Adrenal gland (tissue), 12 donors: ENCODE measurements around the gene SORT1. TPM values are rescaled to one million over a fixed set of nuclear protein-coding genes. Genes with fewer than 3 reads are reported as not detected.

Experiments used
- DNase-seq, 7 donors: peaks; one replicate each; pipeline ENCODE4 v3.0.0-alpha.2; 2019 to 2020
- H3K27ac ChIP-seq, 5 donors: fragments of 200-600 bp; sonication (generic) in 4 of 5; 1 replicate in 3 of 5; 2 replicates in 2 of 5; pipeline versions ENCODE4 v1.5.1 to v1.8.0; 2016 to 2020; ENCODE audit warnings: mild to moderate bottlenecking in 1 of 5
- H3K27me3 ChIP-seq: fragments of 200-600 bp; 2 replicates; pipeline ENCODE4 v1.8.0; 2021
- H3K36me3 ChIP-seq, 2 donors: fragments of 200-600 bp; replicated peaks in 1 of 2; 1 replicate in 1 of 2; 2 replicates in 1 of 2; pipeline versions ENCODE4 v1.5.1 to v1.8.0; 2018 to 2022
- H3K4me1 ChIP-seq, 2 donors: fragments of 200-600 bp; replicated peaks in 1 of 2; 1 replicate in 1 of 2; 2 replicates in 1 of 2; pipeline versions ENCODE4 v1.5.1 to v1.8.0; 2018 to 2021
- H3K4me3 ChIP-seq, 4 donors: fragments of 200-600 bp; sonication (generic) in 3 of 4; one replicate each; pipeline ENCODE4 v1.5.1; 2016 to 2018
- H3K9me3 ChIP-seq, 3 donors: fragments of 200-600 bp; sonication (generic) in 1 of 3; replicated peaks in 1 of 3; 1 replicate in 2 of 3; 2 replicates in 1 of 3; pipeline versions ENCODE4 v1.5.1 to v1.8.0; 2016 to 2021
- POLR2A ChIP-seq, 2 donors: fragments of 450-650 bp; IDR thresholded peaks; one replicate each; pipeline ENCODE4 v1.6.1; 2017; ENCODE audit warnings: antibody characterized with exemption in 2 of 2, mild to moderate bottlenecking in 2 of 2, moderate library complexity in 1 of 2
- WGBS, 4 donors: extraction: QIAGEN DNeasy Blood & Tissue Kit in 2 of 4; methylation state at CpG; one replicate each; pipeline versions ENCODE4 v1.1.5 to v1.1.7; 2013 to 2017; 5-methylcytosine and 5-hydroxymethylcytosine counted together
- intact Hi-C, 2 donors: fragments of 100-400 bp; cut with DNase I; formaldehyde crosslinking; loops; one replicate each; pipeline versions ENCODE4 v1.14.1 to v1.15.0; 2022 to 2023
- polyA plus RNA-seq, 3 donors: library from polyadenylated mRNA; stranded (reverse); fragments of 200-250 nt in 2 of 3; fragments of 350-450 nt in 1 of 3; fragmentation: Illumina TruSeq in 1 of 3; extraction: RNeasy Lipid Tissue Mini Kit (QIAGEN cat#74804) in 1 of 3; gene quantifications; one replicate each; pipeline ENCODE4 v1.2.3, GENCODE V29; 2013 to 2014
- total RNA-seq, 9 donors: library from RNA; depleted of rRNA in 4 of 9; stranded (reverse); fragments of >200 nt in 4 of 9; fragments of 120-200 nt in 1 of 9; fragmentation: NEBNext Ultra II Directional in 1 of 9; extraction: Animal tissue kit (Norgen Biotek cat#: 25700) in 1 of 9; gene quantifications; one replicate each; pipeline versions ENCODE4 v1.1.0 to v1.2.4, GENCODE V29; 2013 to 2023
- TF ChIP-seq, protein P1 (sequence below), 6 experiments: fragments of 450-650 bp in 4 of 6; fragments of 200-600 bp in 2 of 6; sonication (generic) in 1 of 6; IDR thresholded peaks; 1 replicate in 5 of 6; 2 replicates in 1 of 6; pipeline versions ENCODE4 v1.5.1 to v1.8.0; 2016 to 2021; ENCODE audit warnings: antibody characterized with exemption in 6 of 6, mild to moderate bottlenecking in 2 of 6, moderate library complexity in 1 of 6
- donor health status: healthy with polysubstance abuse.
- donor health status: Bipolar disorder and iron deficiency.
- donor health status: DM: yes; HTN: yes; CAD: no.
- donor health status: DM: no; HTN: no; CAD: no.
- donor health status: DM: no; HTN: no; CAD: no.
- donor health status: DM: yes; HTN: yes; CAD: no.

SORT1 gene
- total and polyA plus RNA-seq, 12 donors = 13.4 to 56.8 (median 37.5) TPM

DNA sequence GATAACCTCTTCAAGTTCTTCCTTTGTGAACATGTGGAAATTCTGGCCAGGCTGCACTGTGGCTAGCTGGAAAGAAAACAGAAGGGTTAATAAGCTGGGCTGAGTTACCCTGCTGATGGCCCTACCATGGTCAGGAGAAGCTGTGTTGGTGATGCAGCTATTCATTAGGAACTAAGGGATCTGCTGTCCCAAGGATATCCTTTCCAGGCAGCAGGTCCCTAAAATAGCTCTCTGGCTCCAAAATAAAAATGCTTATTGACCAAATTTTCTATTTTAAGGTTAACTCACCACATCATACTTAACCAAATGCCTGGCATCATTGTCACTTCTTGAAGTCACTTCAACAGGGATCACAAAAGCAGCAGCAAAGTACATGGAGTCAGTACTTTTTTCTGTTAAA is 4.3 kb upstream of the SORT1 start:
- no peak for DNase-seq
- H3K36me3 ChIP-seq = peaks cover 0 to 33% of the 10 kb centered on the region in 2 donors
- H3K4me3 ChIP-seq = no peak overlapping the region
- H3K9me3 ChIP-seq = no peaks in the 10 kb centered on the region
- intact Hi-C loops = loop anchor here in 1 of 2 donors (5.0 kb wide), 1 partner anchor 140 kb away; no protein-coding TSS in a partner anchor
- no peaks in the 10 kb centered on the region for H3K27me3 ChIP-seq
- TF ChIP-seq, protein P1, sequence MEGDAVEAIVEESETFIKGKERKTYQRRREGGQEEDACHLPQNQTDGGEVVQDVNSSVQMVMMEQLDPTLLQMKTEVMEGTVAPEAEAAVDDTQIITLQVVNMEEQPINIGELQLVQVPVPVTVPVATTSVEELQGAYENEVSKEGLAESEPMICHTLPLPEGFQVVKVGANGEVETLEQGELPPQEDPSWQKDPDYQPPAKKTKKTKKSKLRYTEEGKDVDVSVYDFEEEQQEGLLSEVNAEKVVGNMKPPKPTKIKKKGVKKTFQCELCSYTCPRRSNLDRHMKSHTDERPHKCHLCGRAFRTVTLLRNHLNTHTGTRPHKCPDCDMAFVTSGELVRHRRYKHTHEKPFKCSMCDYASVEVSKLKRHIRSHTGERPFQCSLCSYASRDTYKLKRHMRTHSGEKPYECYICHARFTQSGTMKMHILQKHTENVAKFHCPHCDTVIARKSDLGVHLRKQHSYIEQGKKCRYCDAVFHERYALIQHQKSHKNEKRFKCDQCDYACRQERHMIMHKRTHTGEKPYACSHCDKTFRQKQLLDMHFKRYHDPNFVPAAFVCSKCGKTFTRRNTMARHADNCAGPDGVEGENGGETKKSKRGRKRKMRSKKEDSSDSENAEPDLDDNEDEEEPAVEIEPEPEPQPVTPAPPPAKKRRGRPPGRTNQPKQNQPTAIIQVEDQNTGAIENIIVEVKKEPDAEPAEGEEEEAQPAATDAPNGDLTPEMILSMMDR (IDR thresholded peaks at IDR 0.05) = no peak
- no peak for TF ChIP-seq POLR2A (IDR thresholded peaks at IDR 0.05)
- no peak overlapping the region for H3K27ac ChIP-seq
- H3K4me1 ChIP-seq = peaks cover 0 to 15% of the 10 kb centered on the region in 2 donors

DNA sequence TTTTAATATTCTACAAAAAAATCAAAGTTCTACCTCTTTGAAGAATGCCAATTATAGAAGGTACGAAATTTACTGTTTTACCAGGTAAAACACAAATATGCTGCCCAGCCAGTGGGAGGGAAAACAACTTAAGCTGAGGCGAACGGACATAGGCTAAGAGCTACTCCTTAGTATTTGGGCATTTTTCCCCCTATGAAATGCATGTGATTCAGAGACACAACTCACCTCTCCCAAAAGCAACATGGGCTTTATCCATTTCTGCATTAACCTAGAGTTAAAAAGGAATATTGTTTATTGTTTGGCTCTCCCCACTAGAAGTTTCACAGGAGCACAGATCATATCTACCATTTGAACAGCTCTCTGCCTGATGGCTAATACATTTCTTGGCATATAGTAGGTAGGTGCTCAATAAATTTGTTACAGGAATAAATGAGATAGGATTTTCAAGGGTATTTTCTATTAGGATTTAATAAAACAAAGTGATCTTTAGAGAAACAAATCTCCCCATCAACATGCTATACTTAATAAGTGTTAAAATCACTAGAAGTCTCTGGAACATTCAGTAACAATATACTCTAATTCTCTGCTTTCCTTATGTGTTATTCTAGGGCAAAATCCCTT is 2.4 kb upstream of the SORT1 start:
- no peak for DNase-seq
- no peak overlapping the region for H3K27ac ChIP-seq
- peaks cover 0 to 34% of the 10 kb centered on the region in 2 donors for H3K4me1 ChIP-seq
- H3K27me3 ChIP-seq = no peaks in the 10 kb centered on the region
- no peak overlapping the region for H3K4me3 ChIP-seq
- 85 to 92% (median 90%) methylated on average over 3 of the region's 3 CpGs for WGBS, 4 donors
- intact Hi-C loops = loop anchor here in 1 of 2 donors (5.0 kb wide), 1 partner anchor 138 kb away; no protein-coding TSS in a partner anchor
- H3K9me3 ChIP-seq = no peaks in the 10 kb centered on the region
- peaks cover 0 to 21% of the 10 kb centered on the region in 2 donors for H3K36me3 ChIP-seq
- TF ChIP-seq, protein P1 (IDR thresholded peaks at IDR 0.05) = no peak
- TF ChIP-seq POLR2A (IDR thresholded peaks at IDR 0.05) = no peak

DNA sequence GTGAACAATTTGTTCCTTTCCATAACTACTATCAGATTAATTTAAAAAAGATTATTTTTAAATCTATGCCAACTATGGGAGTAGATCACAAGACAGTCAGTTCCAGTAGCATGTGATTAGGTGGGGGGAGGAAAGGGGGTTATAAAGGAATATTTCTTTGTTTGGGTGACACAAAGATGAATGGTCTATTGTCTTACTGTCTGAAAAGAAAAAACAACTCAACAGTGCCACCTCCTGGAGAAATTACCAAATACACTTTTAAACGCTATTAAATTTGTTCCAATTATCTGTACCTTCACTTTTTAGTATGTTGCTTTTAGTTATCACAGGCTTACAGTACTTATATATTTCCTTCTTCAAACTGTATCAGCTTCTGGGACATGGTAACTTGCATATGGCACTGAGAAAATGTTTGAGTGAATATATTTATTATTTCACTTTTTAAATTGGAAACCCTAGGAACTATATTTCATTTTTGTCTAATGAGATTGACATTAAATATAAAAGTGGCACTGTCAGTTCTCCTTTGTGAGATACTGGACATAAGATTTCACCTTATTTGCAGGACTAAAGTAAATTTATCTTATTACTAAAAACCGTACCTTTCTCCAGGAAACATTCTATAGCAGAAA is 1.7 kb upstream of the SORT1 start:
- H3K9me3 ChIP-seq = no peaks in the 10 kb centered on the region
- no peak for TF ChIP-seq POLR2A (IDR thresholded peaks at IDR 0.05)
- TF ChIP-seq, protein P1 (IDR thresholded peaks at IDR 0.05) = peak; percentile 40 to 90 (median 78)

DNA sequence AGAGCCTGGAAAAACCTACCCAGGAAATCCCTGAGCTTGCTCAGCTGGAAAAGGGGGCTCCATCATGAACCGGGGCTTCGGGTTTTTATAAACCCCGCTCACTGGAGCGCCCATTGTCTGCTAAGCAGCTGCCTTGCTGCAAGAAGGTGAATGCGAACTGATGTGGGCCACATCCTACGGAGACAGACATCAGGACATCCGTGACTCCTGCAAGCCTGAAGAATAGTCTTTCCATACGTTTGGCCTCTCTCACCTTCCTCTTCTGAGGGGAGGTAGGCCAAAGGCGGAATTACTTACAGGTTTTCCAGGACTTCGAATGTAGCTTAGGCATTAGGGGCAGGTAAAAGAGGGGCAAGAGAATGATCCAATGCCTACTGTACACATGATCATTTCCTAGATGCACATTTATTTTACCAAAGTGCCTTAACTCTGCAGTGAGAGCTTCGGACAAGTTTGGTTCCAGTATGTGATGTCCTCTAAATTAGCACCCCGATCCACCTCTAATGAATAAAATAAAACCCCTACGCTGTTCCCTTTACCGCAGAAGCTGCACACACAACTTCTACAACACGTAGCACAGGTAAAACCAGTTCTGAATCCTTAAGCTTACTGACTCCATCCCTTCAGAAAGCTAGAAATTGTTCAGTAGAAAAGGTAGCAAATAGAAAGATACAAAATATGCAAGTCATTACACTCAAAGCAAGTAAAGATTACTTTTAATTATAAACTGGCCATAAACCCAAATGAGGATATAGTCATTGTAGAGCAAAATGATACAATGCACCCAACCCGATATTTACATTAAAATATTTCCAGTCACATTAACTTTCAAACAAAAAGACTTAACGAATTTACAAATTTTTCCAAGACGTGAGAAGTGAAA is 866 bp upstream of the SORT1 start:
- H3K4me3 ChIP-seq = peak overlapping the region in 2 of 4 donors; percentile 52 to 84
- TF ChIP-seq POLR2A (IDR thresholded peaks at IDR 0.05) = no peak
- TF ChIP-seq, protein P1 (IDR thresholded peaks at IDR 0.05) = no peak
- intact Hi-C loops = loop anchor here (2.0 to 5.0 kb wide), 3 partner anchors 122 to 136 kb away; no protein-coding TSS in a partner anchor
- H3K9me3 ChIP-seq = no peaks in the 10 kb centered on the region
- no peak for DNase-seq
- WGBS, 4 donors = 48 to 59% (median 54%) methylated on average over 13 to 18 of the region's 18 CpGs
- peak overlapping the region in 2 of 5 donors; percentile 18 to 78 for H3K27ac ChIP-seq
- H3K36me3 ChIP-seq = peaks cover 0 to 13% of the 10 kb centered on the region in 2 donors
- no peaks in the 10 kb centered on the region for H3K27me3 ChIP-seq
- peaks cover 0 to 49% of the 10 kb centered on the region in 2 donors for H3K4me1 ChIP-seq

More for the DNA sequence above, 1.7 kb upstream of the SORT1 start:
- Histone ChIP-seq H3K36me3 (peaks cover 0 to 14% of the 10 kb centered on the region in 2 donors), H3K4me1 (peaks cover 0 to 40% of the 10 kb centered on the region in 2 donors), H3K27me3 (no peaks in the 10 kb centered on the region), H3K27ac (no peak overlapping the region), H3K4me3 (no peak overlapping the region)
- peak in 2 of 7 donors; percentile 17 to 33 for DNase-seq
- WGBS, 4 donors = 28 to 41% (median 34%) methylated on average over 2 of the region's 2 CpGs
- intact Hi-C loops = loop anchor here (2.0 to 5.0 kb wide), 3 partner anchors 123 to 137 kb away; no protein-coding TSS in a partner anchor
